Panc1 (cell line): ENCODE measurements around the gene RND1. TPM values are rescaled to one million over a fixed set of nuclear protein-coding genes. Genes with fewer than 3 reads are reported as not detected.

ENCODE experiments used
- ATAC-seq: fragments of 200-7000 bp; cut with Tn5 transposase; 2 replicates; pipeline ENCODE4 v1.9.1; 2020; ENCODE audit warnings: mild to moderate bottlenecking, moderate library complexity
- BruUV-seq: library from RNA; stranded (reverse); fragments of 400-500 nt; replicated peaks from 2 replicates; lab custom pipeline; 2021; lab: Mats Ljungman, UMichigan
- CTCF ChIA-PET: fragments of 300-600 bp; sonication (Branson Sonifier 250); formaldehyde crosslinking; loops from one replicate; lab custom pipeline; 2022; ENCODE audit warnings: antibody characterized with exemption; lab: Charles Lee
- POLR2A ChIA-PET: fragments of 300-600 bp; sonication (Branson Sonifier 250); formaldehyde crosslinking; loops from one replicate; lab custom pipeline; 2022; ENCODE audit warnings: antibody characterized with exemption; lab: Charles Lee
- DNase-seq: peaks from one replicate; pipeline ENCODE4 v3.0.0-alpha.2; 2010; ENCODE audit warnings: low read depth, low spot score
- H3K27ac ChIP-seq: 2 replicates; pipeline ENCODE4 v1.5.1; 2011; ENCODE audit warnings: mild to moderate bottlenecking, low read length, inconsistent platforms
- H3K27me3 ChIP-seq: fragments of 200-500 bp; sonication (Bioruptor generic); 2 replicates; pipeline ENCODE4 v1.6.0; 2014; ENCODE audit warnings: low read length, inconsistent platforms; ENCODE audit not compliant: control insufficient read depth, insufficient read depth
- H3K36me3 ChIP-seq: fragments of 200-500 bp; sonication (Bioruptor generic); 2 replicates; pipeline ENCODE4 v1.5.1; 2014; ENCODE audit warnings: inconsistent platforms, mild to moderate bottlenecking, low read length, moderate library complexity; ENCODE audit not compliant: control insufficient read depth, insufficient read depth
- H3K4me1 ChIP-seq: 2 replicates; pipeline ENCODE4 v1.5.1; 2011; ENCODE audit warnings: inconsistent platforms, mild to moderate bottlenecking, low read length, moderate library complexity; ENCODE audit not compliant: control insufficient read depth, insufficient read depth
- H3K4me3 ChIP-seq, 2 experiments: 2 replicates each; pipeline ENCODE4 v1.5.1; 2011 to 2012; ENCODE audit warnings: low read depth in 2 of 2, low read length in 2 of 2, mild to moderate bottlenecking in 2 of 2, inconsistent platforms in 1 of 2, moderate library complexity in 1 of 2
- H3K9me3 ChIP-seq: fragments of 200-500 bp; sonication (Bioruptor generic); 2 replicates; pipeline ENCODE4 v1.5.1; 2014; ENCODE audit warnings: low read depth, mild to moderate bottlenecking, inconsistent platforms, low read length, moderate library complexity; ENCODE audit not compliant: control insufficient read depth, insufficient read depth
- POLR2AphosphoS5 ChIP-seq: IDR thresholded peaks from 2 replicates; pipeline ENCODE4 v1.6.1; 2012; ENCODE audit warnings: mild to moderate bottlenecking, low read depth, low read length, moderate library complexity
- REST ChIP-seq, 2 experiments: IDR thresholded peaks; 2 replicates each; pipeline ENCODE4 v1.6.1; 2011 to 2012; ENCODE audit warnings: low read depth in 2 of 2, control low read depth in 1 of 2, low read length in 1 of 2, mild to moderate bottlenecking in 1 of 2, moderate library complexity in 1 of 2; ENCODE audit not compliant: insufficient read depth in 1 of 2
- SIN3A ChIP-seq: IDR thresholded peaks from 2 replicates; pipeline ENCODE4 v1.6.1; 2012; ENCODE audit warnings: low read depth, mild to moderate bottlenecking, low read length, moderate library complexity, borderline replicate concordance; ENCODE audit not compliant: insufficient read depth
- TCF7L2 ChIP-seq: IDR thresholded peaks from 2 replicates; pipeline ENCODE4 v1.6.1; 2011; ENCODE audit warnings: mild to moderate bottlenecking, low read depth, low read length, inconsistent platforms
- in situ Hi-C: cut with HindIII; loops from 2 replicates; pipeline ENCODE4 v1.10.0; 2016; ENCODE audit warnings: low sequenced_read_pairs, low pct_unique_long_range_greater_than_20kb
- intact Hi-C: fragments of 100-400 bp; cut with micrococcal nuclease; formaldehyde crosslinking; loops from one replicate; pipeline ENCODE4 v1.10.0; 2022; ENCODE audit not compliant: unreplicated experiment
- total RNA-seq: library from RNA; stranded (reverse); gene quantifications from one replicate; pipeline ENCODE4 v1.2.1, GENCODE V29; 2021; ENCODE audit not compliant: unreplicated experiment
- TF ChIP-seq, protein P1 (sequence below): fragments of 450-650 bp; IDR thresholded peaks from 2 replicates; pipeline ENCODE4 v1.5.1; 2017; ENCODE audit warnings: mild to moderate bottlenecking

Gene RND1
- total RNA-seq, 1 experiment from 2014 or later, result 0.44 TPM

DNA sequence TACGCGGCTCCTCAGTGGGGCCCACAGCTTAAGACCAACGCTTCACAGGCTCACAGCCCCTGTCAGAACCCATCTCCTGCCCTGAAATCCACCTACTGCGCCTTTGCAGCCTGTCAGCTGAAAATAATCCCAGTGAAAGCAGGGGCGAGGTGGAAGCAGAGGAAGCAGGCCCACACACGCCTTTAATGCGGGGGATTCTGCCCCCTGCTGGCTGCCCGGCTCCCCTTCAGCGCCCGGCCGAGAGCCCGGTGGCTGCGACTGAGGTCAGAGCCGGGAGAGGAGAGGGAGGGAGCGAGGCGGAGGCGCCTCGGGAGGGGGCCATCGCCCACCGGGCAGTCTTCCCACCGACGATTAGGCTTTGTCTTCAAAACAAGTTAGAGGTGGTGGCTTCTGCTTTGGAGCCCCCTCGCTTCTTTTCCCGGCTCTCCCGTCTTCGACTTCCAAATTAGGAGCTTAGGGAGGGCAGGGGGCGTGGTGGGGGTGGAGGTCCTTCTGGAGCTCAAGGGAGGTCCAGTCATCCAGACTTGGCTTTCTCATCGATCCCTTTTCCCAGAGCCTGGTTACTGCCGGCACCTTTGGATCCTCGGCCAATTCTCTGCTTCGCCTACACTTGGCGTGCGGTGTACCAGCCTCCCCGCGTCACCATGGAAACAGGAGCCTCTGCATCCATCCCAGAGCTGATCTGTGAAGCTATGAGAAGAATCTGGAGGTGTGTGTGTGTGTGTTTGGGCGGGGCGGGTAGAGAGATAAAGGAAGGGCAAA lies 25.2 kb upstream of the RND1 start:
- ChIA-PET CTCF (interaction anchor here (0.5 to 3.6 kb wide), 10 partner anchors 9 to 93 kb away, joined by 3 to 55 read pairs (median 4); partner anchors contain the start of genes DDX23 and RND1), POLR2A (interaction anchor here (0.7 kb wide), 1 partner anchor 47 kb away, joined by 4 read pairs; no protein-coding TSS in a partner anchor)
- Histone ChIP-seq H3K4me1 (no peaks in the 10 kb centered on the region), H3K27me3 (peaks cover 4% of the 10 kb centered on the region), H3K36me3 (no peaks in the 10 kb centered on the region), H3K27ac (no peak overlapping the region), H3K4me3 (peak overlapping the region; percentile 18 to 26; a peak in 2 of 4 replicates), H3K9me3 (no peaks in the 10 kb centered on the region)
- ATAC-seq (peak; percentile 99), DNase-seq (peak; percentile 35)
- no TSS peak for BruUV-seq
- in situ Hi-C loops (no loop called here), intact Hi-C loops (loop anchor here (1.0 kb wide), 1 partner anchor 38 kb away; no protein-coding TSS in a partner anchor)
- TF ChIP-seq TCF7L2, result no peak
- TF ChIP-seq REST (IDR thresholded peaks at IDR 0.05; ENCODE audit: insufficient read depth in 1 of 2, low read depth in 2 of 2, low read length in 1 of 2), result no peak
- TF ChIP-seq SIN3A, result no peak
- TF ChIP-seq, protein P1, sequence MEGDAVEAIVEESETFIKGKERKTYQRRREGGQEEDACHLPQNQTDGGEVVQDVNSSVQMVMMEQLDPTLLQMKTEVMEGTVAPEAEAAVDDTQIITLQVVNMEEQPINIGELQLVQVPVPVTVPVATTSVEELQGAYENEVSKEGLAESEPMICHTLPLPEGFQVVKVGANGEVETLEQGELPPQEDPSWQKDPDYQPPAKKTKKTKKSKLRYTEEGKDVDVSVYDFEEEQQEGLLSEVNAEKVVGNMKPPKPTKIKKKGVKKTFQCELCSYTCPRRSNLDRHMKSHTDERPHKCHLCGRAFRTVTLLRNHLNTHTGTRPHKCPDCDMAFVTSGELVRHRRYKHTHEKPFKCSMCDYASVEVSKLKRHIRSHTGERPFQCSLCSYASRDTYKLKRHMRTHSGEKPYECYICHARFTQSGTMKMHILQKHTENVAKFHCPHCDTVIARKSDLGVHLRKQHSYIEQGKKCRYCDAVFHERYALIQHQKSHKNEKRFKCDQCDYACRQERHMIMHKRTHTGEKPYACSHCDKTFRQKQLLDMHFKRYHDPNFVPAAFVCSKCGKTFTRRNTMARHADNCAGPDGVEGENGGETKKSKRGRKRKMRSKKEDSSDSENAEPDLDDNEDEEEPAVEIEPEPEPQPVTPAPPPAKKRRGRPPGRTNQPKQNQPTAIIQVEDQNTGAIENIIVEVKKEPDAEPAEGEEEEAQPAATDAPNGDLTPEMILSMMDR, result peak; percentile 97

- POLR2A ChIA-PET, result interaction anchor here (0.6 kb wide), 1 partner anchor 40 kb away, joined by 6 read pairs; no protein-coding TSS in a partner anchor
- H3K4me3 ChIP-seq, result no peak overlapping the region
- no TSS peak for BruUV-seq
- H3K27ac ChIP-seq, result no peak overlapping the region
- TF ChIP-seq SIN3A (no peak), POLR2AphosphoS5 (no peak), REST (IDR thresholded peaks at IDR 0.05; ENCODE audit: insufficient read depth in 1 of 2, low read depth in 2 of 2, low read length in 1 of 2) (no peak), TCF7L2 (no peak)
- TF ChIP-seq, protein P1, result no peak
- no peaks in the 10 kb centered on the region for H3K9me3 ChIP-seq
- in situ Hi-C loops, result no loop called here
- H3K4me1 ChIP-seq, result no peaks in the 10 kb centered on the region
- ATAC-seq, result no peak
- peaks cover 4% of the 10 kb centered on the region for H3K27me3 ChIP-seq
- DNase-seq, result no peak
- intact Hi-C loops, result no loop called here
- no peaks in the 10 kb centered on the region for H3K36me3 ChIP-seq
- CTCF ChIA-PET, result interaction anchor here (0.7 to 3.6 kb wide), 5 partner anchors 8 to 98 kb away, joined by 3 to 55 read pairs (median 5); partner anchors contain the start of genes DDX23 and RND1
Observed at GRCh38 chr12:48889679-48890078, 24.0 kb upstream of the RND1 start.
